Neuronal stem cell (in vitro differentiated cells): ENCODE results near the gene RNF144A.

Experiments
- DNase-seq: peaks from one replicate; pipeline ENCODE4 v3.0.0-alpha.2; 2013; ENCODE audit warnings: low spot score
- H2AFZ ChIP-seq: one replicate; pipeline ENCODE4 v1.6.1; 2013; ENCODE audit warnings: mild to moderate bottlenecking, low read length, inconsistent platforms
- H2AK5ac ChIP-seq: 2 replicates; pipeline ENCODE4 v1.6.1; 2013; ENCODE audit warnings: low read depth, mild to moderate bottlenecking, inconsistent platforms, low read length, moderate library complexity, mixed read lengths
- H2BK120ac ChIP-seq: 2 replicates; pipeline ENCODE4 v1.6.1; 2013; ENCODE audit warnings: low read depth, mild to moderate bottlenecking, inconsistent platforms, low read length, moderate library complexity, mixed read lengths
- H2BK12ac ChIP-seq: one replicate; pipeline ENCODE4 v1.6.1; 2013; ENCODE audit warnings: low read length, inconsistent platforms
- H2BK15ac ChIP-seq: 2 replicates; pipeline ENCODE4 v1.6.1; 2013; ENCODE audit warnings: mild to moderate bottlenecking, low read length, inconsistent platforms, mixed read lengths
- H2BK5ac ChIP-seq: one replicate; pipeline ENCODE4 v1.6.1; 2013; ENCODE audit warnings: inconsistent platforms, mild to moderate bottlenecking, low read length, moderate library complexity
- H3K14ac ChIP-seq: one replicate; pipeline ENCODE4 v1.6.1; 2013; ENCODE audit warnings: low read length, inconsistent platforms
- H3K18ac ChIP-seq: 2 replicates; pipeline ENCODE4 v1.6.1; 2013; ENCODE audit warnings: low read length, inconsistent platforms
- H3K23ac ChIP-seq: 2 replicates; pipeline ENCODE4 v1.6.1; 2013; ENCODE audit warnings: low read depth, mild to moderate bottlenecking, mixed read lengths, low read length, inconsistent platforms; ENCODE audit not compliant: poor library complexity
- H3K27ac ChIP-seq: replicated peaks from 3 replicates; pipeline ENCODE4 v1.5.1; 2013; ENCODE audit warnings: low read length, inconsistent platforms
- H3K27me3 ChIP-seq, 3 experiments: 2 replicates each; pipeline ENCODE4 v1.6.1; 2013; ENCODE audit warnings: low read length in 3 of 3, mild to moderate bottlenecking in 2 of 3, inconsistent platforms in 1 of 3, low read depth in 1 of 3, mixed read lengths in 1 of 3, moderate library complexity in 1 of 3; ENCODE audit not compliant: control insufficient read depth in 3 of 3, insufficient read depth in 3 of 3
- H3K36me3 ChIP-seq, 2 donors: replicated peaks in 1 of 2; 2 replicates each; pipeline ENCODE4 v1.6.1; 2013; ENCODE audit warnings: low read length in 2 of 2; ENCODE audit not compliant: control insufficient read depth in 2 of 2, insufficient read depth in 2 of 2
- H3K4ac ChIP-seq: 2 replicates; pipeline ENCODE4 v1.6.1; 2013; ENCODE audit warnings: inconsistent platforms, mild to moderate bottlenecking, low read length, moderate library complexity
- H3K4me1 ChIP-seq, 2 donors: 1 replicate in 1 of 2; 2 replicates in 1 of 2; pipeline ENCODE4 v1.6.1; 2013; ENCODE audit warnings: low read length in 2 of 2, low read depth in 1 of 2; ENCODE audit not compliant: control insufficient read depth in 2 of 2, insufficient read depth in 1 of 2
- H3K4me2 ChIP-seq: one replicate; pipeline ENCODE4 v1.6.1; 2013; ENCODE audit warnings: mild to moderate bottlenecking, low read length, inconsistent platforms; ENCODE audit not compliant: insufficient read depth, poor library complexity, severe bottlenecking
- H3K4me3 ChIP-seq, 2 donors: 2 replicates each; pipeline ENCODE4 v1.5.1; 2013; ENCODE audit warnings: low read length in 2 of 2, mild to moderate bottlenecking in 2 of 2, inconsistent platforms in 1 of 2, moderate library complexity in 1 of 2
- H3K79me1 ChIP-seq: one replicate; pipeline ENCODE4 v1.6.1; 2013; ENCODE audit warnings: low read depth, mild to moderate bottlenecking, inconsistent platforms, low read length, moderate library complexity
- H3K9ac ChIP-seq: one replicate; pipeline ENCODE4 v1.6.1; 2013; ENCODE audit warnings: mild to moderate bottlenecking, low read depth, low read length, inconsistent platforms; ENCODE audit not compliant: poor library complexity
- H3K9me3 ChIP-seq, 2 donors: replicated peaks in 1 of 2; 2 replicates each; pipeline versions ENCODE3 to v1.6.1; 2013; ENCODE audit warnings: low read length in 2 of 2, mild to moderate bottlenecking in 2 of 2, inconsistent platforms in 1 of 2, low read depth in 1 of 2, mixed read lengths in 1 of 2, moderate library complexity in 1 of 2; ENCODE audit not compliant: control insufficient read depth in 2 of 2, insufficient read depth in 1 of 2
- H4K8ac ChIP-seq: one replicate; pipeline ENCODE4 v1.6.1; 2013; ENCODE audit warnings: low read depth, mild to moderate bottlenecking, inconsistent platforms, low read length, moderate library complexity
- H4K91ac ChIP-seq: one replicate; pipeline ENCODE4 v1.6.1; 2013; ENCODE audit warnings: low read length, low read depth, mild to moderate bottlenecking, inconsistent platforms; ENCODE audit not compliant: poor library complexity
- WGBS, 2 donors: extraction: QIAGEN DNeasy Blood & Tissue Kit; methylation state at CpG; one replicate each; pipeline ENCODE4 v1.1.7; 2013; ENCODE audit warnings: missing lambda C conversion rate in 2 of 2, mixed read lengths in 1 of 2; ENCODE audit not compliant: insufficient read length in 2 of 2, insufficient replicate concordance in 1 of 2; ENCODE audit errors: extremely low coverage in 2 of 2; 5-methylcytosine and 5-hydroxymethylcytosine counted together

The RNF144A gene

GRCh38 chr2:6877402-6878304 is 39.6 kb upstream of the RNF144A start, which contains the start of gene RSAD2:
Gene RSAD2 (plus strand): TSS chr2:6877777. CDS start chr2:6877801, 24 bp downstream.
- Histone ChIP-seq H3K27me3 (peaks cover 0 to 2% (median 0%) of the 10 kb centered on the region in 3 experiments), H4K8ac (no peak within 1 kb of the TSS), H3K27ac (no peak within 1 kb of the TSS), H2BK15ac (no peak within 1 kb of the TSS), H3K9me3 (peaks cover 5 to 12% of the 10 kb centered on the region in 2 donors), H3K36me3 (no peaks in the 10 kb centered on the region), H3K23ac (no peak within 1 kb of the TSS), H2BK5ac (no peak within 1 kb of the TSS), H3K4ac (no peak within 1 kb of the TSS), H4K91ac (no peak within 1 kb of the TSS), H2AK5ac (no peak within 1 kb of the TSS), H3K9ac (no peak within 1 kb of the TSS), H3K4me1 (no peaks in the 10 kb centered on the region), H3K4me2 (no peak within 1 kb of the TSS), H2BK120ac (no peak within 1 kb of the TSS), H2AFZ (no peak within 1 kb of the TSS), H3K18ac (no peak within 1 kb of the TSS), H3K14ac (no peak within 1 kb of the TSS), H3K4me3 (peak within 1 kb of the TSS in 1 of 2 donors; percentile 6), H3K79me1 (no peaks in the 10 kb centered on the region), H2BK12ac (no peak within 1 kb of the TSS)
- no peak for DNase-seq
- no CpG with 5 or more reads among the region's 10 CpGs for WGBS, 2 donors

GRCh38 chr2:6878549-6878948 is 38.7 kb upstream of the RNF144A start:
- no peaks in the 10 kb centered on the region for H3K79me1 ChIP-seq
- no peak overlapping the region for H3K4ac ChIP-seq
- H4K91ac ChIP-seq: no peak overlapping the region
- no peak overlapping the region for H2BK5ac ChIP-seq
- no peak overlapping the region for H3K23ac ChIP-seq
- DNase-seq: no peak
- H3K27me3 ChIP-seq: peaks cover 0 to 2% (median 0%) of the 10 kb centered on the region in 3 experiments
- H4K8ac ChIP-seq: no peak overlapping the region
- H3K18ac ChIP-seq: no peak overlapping the region
- peaks cover 5 to 12% of the 10 kb centered on the region in 2 donors for H3K9me3 ChIP-seq
- H2AK5ac ChIP-seq: no peak overlapping the region
- no peak overlapping the region for H3K4me2 ChIP-seq
- no peak overlapping the region for H3K14ac ChIP-seq
- H3K4me3 ChIP-seq: no peak overlapping the region
- no peak overlapping the region for H3K27ac ChIP-seq
- no peak overlapping the region for H2BK12ac ChIP-seq
- H3K36me3 ChIP-seq: no peaks in the 10 kb centered on the region
- no peaks in the 10 kb centered on the region for H3K4me1 ChIP-seq
- H2BK15ac ChIP-seq: no peak overlapping the region
- no peak overlapping the region for H3K9ac ChIP-seq
- H2BK120ac ChIP-seq: no peak overlapping the region
- WGBS, 2 donors: no CpG with 5 or more reads among the region's 4 CpGs
- H2AFZ ChIP-seq: no peak overlapping the region

GRCh38 chr2:6879011-6879410 is 38.2 kb upstream of the RNF144A start:
- no peak overlapping the region for H2BK15ac ChIP-seq
- H4K91ac ChIP-seq: no peak overlapping the region
- no peak overlapping the region for H2BK120ac ChIP-seq
- H3K27ac ChIP-seq: no peak overlapping the region
- H3K4me1 ChIP-seq: no peaks in the 10 kb centered on the region
- H3K4me3 ChIP-seq: no peak overlapping the region
- H3K4me2 ChIP-seq: no peak overlapping the region
- H3K4ac ChIP-seq: no peak overlapping the region
- peaks cover 0 to 5% (median 0%) of the 10 kb centered on the region in 3 experiments for H3K27me3 ChIP-seq
- no peak overlapping the region for H2AK5ac ChIP-seq
- WGBS, 2 donors: no CpG with 5 or more reads among the region's 2 CpGs
- no peak overlapping the region for H3K9ac ChIP-seq
- H4K8ac ChIP-seq: no peak overlapping the region
- DNase-seq: no peak
- H2AFZ ChIP-seq: no peak overlapping the region
- no peaks in the 10 kb centered on the region for H3K36me3 ChIP-seq
- H3K23ac ChIP-seq: no peak overlapping the region
- H3K79me1 ChIP-seq: no peaks in the 10 kb centered on the region
- H3K9me3 ChIP-seq: peaks cover 5 to 10% of the 10 kb centered on the region in 2 donors
- H2BK12ac ChIP-seq: no peak overlapping the region
- H3K18ac ChIP-seq: no peak overlapping the region
- H2BK5ac ChIP-seq: no peak overlapping the region
- no peak overlapping the region for H3K14ac ChIP-seq

DNA sequence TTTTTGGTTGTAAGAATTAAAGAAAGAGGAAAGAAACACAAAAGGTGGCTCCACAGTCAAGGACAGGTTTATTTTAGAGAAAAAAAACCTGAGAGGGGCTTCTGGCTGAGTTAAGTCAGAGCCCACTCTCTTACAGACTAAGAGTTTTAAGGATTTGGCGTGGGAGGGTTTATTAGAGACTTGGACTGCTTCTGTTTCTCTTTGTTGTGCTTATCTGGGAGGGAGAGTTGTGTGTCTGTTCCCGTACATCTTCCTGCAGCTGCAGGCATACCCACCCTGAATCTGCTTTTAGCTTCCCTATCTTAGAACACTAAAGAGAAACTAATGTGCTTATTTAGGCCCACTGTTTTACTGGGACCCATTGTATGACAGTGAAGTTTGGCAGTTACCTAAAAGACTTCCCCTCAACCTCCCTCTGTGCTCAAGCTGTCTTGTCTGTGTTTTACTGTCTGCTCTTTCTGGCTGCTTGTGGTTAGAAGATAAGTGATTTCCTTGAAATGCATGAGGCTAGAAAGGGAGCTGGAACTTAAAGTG is 36.9 kb upstream of the RNF144A start:
- no peak overlapping the region for H3K27ac ChIP-seq
- no peak overlapping the region for H3K18ac ChIP-seq
- no peak overlapping the region for H4K8ac ChIP-seq
- no peak overlapping the region for H3K9ac ChIP-seq
- no peak overlapping the region for H3K4ac ChIP-seq
- H2BK15ac ChIP-seq: no peak overlapping the region
- H3K9me3 ChIP-seq: peaks cover 2 to 5% of the 10 kb centered on the region in 2 donors
- no peak overlapping the region for H4K91ac ChIP-seq
- no peaks in the 10 kb centered on the region for H3K4me1 ChIP-seq
- no peak overlapping the region for H2AK5ac ChIP-seq
- H2BK12ac ChIP-seq: no peak overlapping the region
- WGBS, 2 donors: no CpG with 5 or more reads among the region's 2 CpGs
- H3K4me3 ChIP-seq: no peak overlapping the region
- no peak overlapping the region for H2BK5ac ChIP-seq
- H2BK120ac ChIP-seq: no peak overlapping the region
- no peak overlapping the region for H3K4me2 ChIP-seq
- H2AFZ ChIP-seq: no peak overlapping the region
- H3K14ac ChIP-seq: no peak overlapping the region
- peaks cover 0 to 5% (median 0%) of the 10 kb centered on the region in 3 experiments for H3K27me3 ChIP-seq
- no peaks in the 10 kb centered on the region for H3K36me3 ChIP-seq
- H3K79me1 ChIP-seq: no peaks in the 10 kb centered on the region
- no peak overlapping the region for H3K23ac ChIP-seq
- DNase-seq: no peak
